HG03159 (cell line): Measurements from ENCODE around the gene TBC1D21.

ENCODE experiments used
- ATAC-seq: cut with Tn5 transposase; IDR thresholded peaks from one replicate; pipeline ENCODE4 v1.9.1; 2021; ENCODE audit warnings: mild to moderate bottlenecking, moderate library complexity; ENCODE audit not compliant: unreplicated experiment

The TBC1D21 gene

DNA sequence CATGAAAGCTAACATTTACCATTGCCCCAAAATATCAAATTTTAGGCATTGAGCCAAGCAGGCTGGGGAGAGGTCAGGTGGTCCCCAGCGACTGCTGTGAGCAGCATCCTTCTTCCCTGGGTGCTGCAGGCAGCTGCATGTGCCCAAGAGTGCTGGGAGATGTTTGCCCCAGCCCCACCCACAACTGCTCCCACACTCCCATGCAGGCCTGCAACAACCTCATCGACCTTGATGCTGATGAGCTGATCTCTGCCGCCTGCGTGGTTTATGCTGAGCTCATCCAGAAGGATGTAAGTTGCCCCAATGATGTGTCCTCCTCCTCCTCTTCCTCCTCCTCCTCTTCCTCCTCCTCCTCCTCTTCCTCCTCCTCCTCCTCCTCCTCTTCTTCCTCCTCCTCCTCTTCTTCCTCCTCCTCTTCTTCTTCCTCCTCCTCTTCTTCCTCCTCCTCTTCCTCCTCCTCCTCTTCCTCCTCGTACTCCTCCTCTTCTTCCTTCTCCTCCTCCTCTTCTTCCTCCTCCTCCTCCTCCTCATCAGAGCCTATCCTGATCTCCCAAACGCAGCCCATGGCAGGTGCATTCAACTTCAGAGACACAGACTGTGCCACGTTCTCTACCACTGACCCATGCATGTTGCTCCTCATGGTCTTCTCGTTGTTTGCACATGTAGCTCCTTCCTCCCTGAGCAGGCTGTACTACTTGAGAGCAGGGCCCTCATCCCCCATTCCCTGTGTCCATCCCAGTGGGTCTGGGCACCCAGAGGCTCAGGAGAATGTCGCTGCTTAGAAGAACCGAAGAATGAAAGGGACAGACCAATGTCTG, 15.1 kb downstream of the TBC1D21 start:
- ATAC-seq = no peak

DNA sequence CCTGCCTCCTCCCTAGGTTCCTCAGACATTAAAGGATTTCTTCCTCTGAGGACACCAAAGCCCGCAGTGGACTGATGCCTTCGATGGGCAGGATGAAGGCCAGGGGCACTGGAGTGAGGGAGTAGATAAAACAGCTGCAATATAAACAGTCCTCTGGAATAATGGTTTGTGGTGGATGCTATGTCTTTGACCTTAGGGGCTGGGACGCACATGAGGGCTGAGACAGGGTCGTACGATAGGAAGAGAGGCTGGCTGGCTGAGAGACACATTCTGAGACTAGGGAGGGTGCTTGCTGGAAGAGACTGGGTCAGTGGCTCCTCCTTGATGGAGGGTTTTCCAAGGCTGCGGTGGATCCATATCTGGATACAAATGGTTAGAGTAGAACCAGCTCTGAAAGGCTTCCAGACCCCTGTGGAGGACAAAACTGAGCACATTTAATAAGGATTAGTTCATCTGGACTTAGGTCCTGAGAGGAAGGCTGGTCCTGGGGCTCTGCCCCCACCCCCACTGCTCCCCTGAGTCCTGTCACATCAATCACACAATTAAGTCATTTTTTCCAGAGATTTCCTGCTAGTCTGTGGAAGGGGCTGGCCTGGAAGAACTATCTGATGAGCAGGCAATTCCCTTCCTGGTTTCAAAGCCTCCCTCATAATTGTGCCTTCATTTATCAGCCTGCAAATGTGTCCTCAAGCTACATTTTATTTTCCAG, 15.8 kb downstream of the TBC1D21 start:
- ATAC-seq = no peak

DNA sequence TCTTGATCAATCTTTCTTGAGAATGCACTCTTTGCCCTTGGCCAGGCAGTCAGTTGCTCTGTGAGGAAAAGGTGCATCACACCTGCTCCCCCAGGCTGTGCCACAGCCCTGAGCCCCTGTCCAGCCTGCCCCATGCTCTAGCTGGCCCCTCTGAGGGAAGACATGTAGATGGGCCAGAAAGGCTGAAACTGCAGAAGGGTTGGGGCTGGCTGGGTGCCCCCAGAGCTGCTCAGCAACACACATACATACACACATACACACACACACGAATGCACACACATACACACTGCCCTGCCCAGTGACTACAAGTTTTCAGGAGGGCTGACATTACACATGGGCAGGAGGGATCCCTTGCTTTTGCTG, 16.4 kb downstream of the TBC1D21 start:
- no peak for ATAC-seq

- no peak for ATAC-seq
Observed at GRCh38 chr15:73891328-73892315, 18.3 kb downstream of the TBC1D21 start.

DNA sequence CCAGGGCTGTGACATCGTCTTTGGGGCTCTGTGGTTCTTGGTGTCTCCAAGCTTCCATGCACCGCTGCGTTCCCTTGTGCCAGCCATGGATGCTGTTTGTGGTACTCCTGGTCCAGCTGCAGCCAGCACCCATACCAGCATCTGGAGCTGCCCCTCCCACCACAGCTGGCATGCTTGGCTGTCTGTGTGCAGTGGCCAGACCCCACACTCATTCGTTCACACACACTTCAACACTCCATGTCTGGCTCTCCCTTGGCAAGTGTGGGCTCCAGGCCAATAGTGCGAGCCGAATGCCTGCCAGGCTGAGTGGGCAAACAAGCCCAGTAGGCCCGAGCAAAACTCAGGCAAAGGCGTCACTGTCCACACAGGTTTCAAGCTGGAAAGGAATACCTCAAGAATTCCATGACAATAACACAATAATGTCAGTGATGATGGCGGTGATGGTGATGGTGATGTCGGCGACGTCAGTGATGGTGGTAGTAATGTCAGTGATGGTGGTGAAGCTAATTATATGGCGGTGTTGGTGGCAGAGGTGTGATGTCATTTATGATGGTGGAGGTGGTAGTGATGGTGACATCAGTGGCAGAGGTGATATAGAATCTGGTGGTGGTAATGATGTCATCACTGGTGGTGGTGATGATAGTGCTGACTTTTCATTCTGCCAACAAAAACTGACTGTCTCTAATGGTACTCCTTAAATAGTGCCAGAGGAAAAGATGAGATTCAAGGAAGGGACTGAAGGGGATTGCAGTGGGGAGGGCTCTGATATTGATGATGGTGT, 19.3 kb downstream of the TBC1D21 start:
- no peak for ATAC-seq

- no peak for ATAC-seq
Observed at GRCh38 chr15:73894133-73894814, 20.9 kb downstream of the TBC1D21 start.

- no peak for ATAC-seq
Observed at GRCh38 chr15:73897441-73898261, 24.3 kb downstream of the TBC1D21 start.

- ATAC-seq = no peak
Observed at GRCh38 chr15:73899197-73900094, 26.1 kb downstream of the TBC1D21 start.

GRCh38 chr15:73900095-73900712, 26.8 kb downstream of the TBC1D21 start:
- ATAC-seq = no peak

- ATAC-seq = no peak
Observed at GRCh38 chr15:73901126-73901810, 27.9 kb downstream of the TBC1D21 start.

- ATAC-seq = no peak
Observed at GRCh38 chr15:73902121-73903020, 29.0 kb downstream of the TBC1D21 start.

- ATAC-seq = no peak
Observed at GRCh38 chr15:73904026-73904815, 30.9 kb downstream of the TBC1D21 start.

DNA sequence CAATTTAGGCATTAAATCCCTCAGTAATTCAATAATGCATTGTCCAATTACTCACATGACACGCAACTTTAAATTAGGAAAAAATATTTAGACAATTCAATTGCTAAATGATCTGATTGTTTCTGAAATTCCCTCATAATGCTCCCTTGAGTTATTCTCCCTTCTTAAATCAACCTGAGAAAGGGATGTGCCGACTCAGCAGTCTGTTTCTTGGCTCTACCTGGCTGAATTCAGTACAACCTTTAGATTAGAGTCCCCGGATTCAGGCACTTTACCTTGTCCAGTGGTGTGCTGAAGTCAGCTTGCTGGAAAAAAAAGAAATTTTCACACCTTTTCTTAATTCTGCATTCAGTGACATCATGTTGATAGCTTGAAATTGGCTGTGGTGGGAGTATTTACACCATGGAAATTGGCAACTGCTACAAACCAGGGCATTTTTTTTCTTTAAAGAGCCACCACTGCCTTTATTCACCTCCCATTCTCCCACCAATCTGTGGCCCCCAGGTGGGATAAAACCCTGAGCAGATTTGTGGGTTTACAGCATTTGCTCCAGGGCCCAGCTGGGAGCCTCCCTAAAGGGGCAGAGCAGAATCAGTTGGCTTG, 32.0 kb downstream of the TBC1D21 start:
- no peak for ATAC-seq

GRCh38 chr15:73906346-73907034, 33.1 kb downstream of the TBC1D21 start:
- ATAC-seq = no peak
